T-helper 17 cell (primary cell): Measurements from ENCODE around the gene INTS14. TPM values are rescaled to one million over a fixed set of nuclear protein-coding genes. Genes with fewer than 3 reads are reported as not detected.

ENCODE experiments used
- ATAC-seq: fragments of 150-1000 bp; cut with Tn5 transposase; 2 replicates; pipeline ENCODE4 v1.10.0; 2021; ENCODE audit warnings: mild to moderate bottlenecking, moderate library complexity
- DNase-seq, 3 donors: peaks; one replicate each; pipeline versions ENCODE4 v3.0.0 to v3.0.0-alpha.2; 2020 to 2021
- H3K9me3 ChIP-seq: one replicate; pipeline ENCODE4 v1.7.0; 2013; ENCODE audit warnings: low read length, mild to moderate bottlenecking; ENCODE audit not compliant: control insufficient read depth, poor library complexity, severe bottlenecking
- H3K27ac Mint-ChIP-seq: one replicate; pipeline ENCODE4 v1.8.0; 2022; ENCODE audit warnings: mild to moderate bottlenecking, moderate library complexity, mixed read lengths
- H3K27me3 Mint-ChIP-seq: one replicate; pipeline ENCODE4 v1.8.0; 2022; ENCODE audit warnings: mixed read lengths
- H3K36me3 Mint-ChIP-seq: one replicate; pipeline ENCODE4 v1.8.0; 2022; ENCODE audit warnings: low read depth, mixed read lengths
- H3K4me1 Mint-ChIP-seq: one replicate; pipeline ENCODE4 v1.8.0; 2022; ENCODE audit warnings: mild to moderate bottlenecking, mixed read lengths
- H3K4me3 Mint-ChIP-seq: one replicate; pipeline ENCODE4 v1.8.0; 2022; ENCODE audit warnings: mild to moderate bottlenecking, moderate library complexity, mixed read lengths
- total RNA-seq, 4 donors: library from RNA in 2 of 4; stranded (reverse) in 2 of 4; gene quantifications; one replicate each; pipeline ENCODE4 v1.2.3 and lab custom pipeline; 2022 to 2026

INTS14 gene
- total RNA-seq (10 to 100 TPM; 19.2 to 23.7 TPM), total RNA-seq (lab: John Stamatoyannopoulos, UW) (25.6 to 53.5 reads per million in 2 donors)

DNA sequence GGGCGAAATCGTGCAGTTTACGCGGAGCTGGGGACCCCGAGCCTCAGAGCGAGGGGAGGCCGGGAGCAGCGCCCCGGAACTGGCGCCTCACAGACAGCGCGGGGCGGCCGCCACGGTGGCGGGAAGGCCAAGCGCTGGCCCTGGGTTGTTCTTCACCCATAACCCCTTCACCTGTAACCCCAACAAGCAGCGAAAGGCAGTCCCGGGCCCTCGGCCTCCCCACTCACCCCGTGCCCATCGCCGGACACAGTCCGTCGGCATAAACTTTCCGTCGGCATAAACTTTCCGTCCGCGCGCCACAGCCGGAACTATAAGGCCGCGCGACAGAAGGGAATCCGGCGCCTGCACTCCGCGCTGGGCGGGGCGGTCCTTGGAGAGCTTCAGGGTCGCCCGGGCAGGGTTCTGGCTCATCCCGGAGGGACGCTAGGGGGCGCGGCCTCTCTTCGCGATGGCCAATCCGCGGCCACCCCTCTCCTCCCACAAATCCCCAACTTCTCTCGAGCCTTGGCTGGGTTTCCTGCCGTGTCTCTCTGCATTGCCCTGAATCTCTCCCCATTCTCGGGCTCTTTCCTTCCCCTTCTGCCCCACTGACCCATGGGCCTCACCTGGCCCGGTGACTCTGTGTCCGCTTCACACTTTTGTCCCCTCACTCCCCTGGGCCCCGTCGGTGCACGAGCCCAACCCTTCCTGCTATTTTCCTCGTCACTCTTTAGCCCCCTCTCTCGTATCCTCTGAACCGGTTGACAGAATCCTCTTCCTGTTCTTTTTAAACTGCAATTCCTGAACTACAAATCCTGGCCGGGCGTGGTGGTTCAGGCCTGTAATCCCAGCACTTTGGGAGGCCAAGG lies at the start of gene INTS14:
INTS14 (minus strand) TSS at position 261 of the 848 bp plus-strand sequence. CDS start 3,751 bp downstream, outside the sequence.
- Mint-ChIP-seq H3K4me3 (peak within 1 kb of the TSS; percentile 98), H3K4me1 (peaks cover 20% of the 10 kb centered on the region), H3K27ac (peak within 1 kb of the TSS; percentile 96), H3K27me3 (no peaks in the 10 kb centered on the region), H3K36me3 (no peaks in the 10 kb centered on the region)
- H3K9me3 ChIP-seq, result no peaks in the 10 kb centered on the region
- DNase-seq (peak; percentile 85 to 89 (median 87)), ATAC-seq (peak; percentile 98)

- no peak overlapping the region for H3K4me3 Mint-ChIP-seq
- no peak overlapping the region for H3K27ac Mint-ChIP-seq
- no peak for DNase-seq
- no peaks in the 10 kb centered on the region for H3K36me3 Mint-ChIP-seq
- no peaks in the 10 kb centered on the region for H3K9me3 ChIP-seq
- no peaks in the 10 kb centered on the region for H3K27me3 Mint-ChIP-seq
- H3K4me1 Mint-ChIP-seq, result no peaks in the 10 kb centered on the region
- ATAC-seq, result no peak
These were observed 48.6 kb upstream of the INTS14 start for GRCh38 chr15:65659502-65660052.

GRCh38 chr15:65655457-65655856 lies 44.5 kb upstream of the INTS14 start:
- Mint-ChIP-seq H3K4me3 (no peak overlapping the region), H3K36me3 (peaks cover 2% of the 10 kb centered on the region), H3K27ac (no peak overlapping the region), H3K4me1 (peaks cover 7% of the 10 kb centered on the region), H3K27me3 (no peaks in the 10 kb centered on the region)
- H3K9me3 ChIP-seq, result no peaks in the 10 kb centered on the region
- ATAC-seq, result no peak
- no peak for DNase-seq

- H3K4me1 Mint-ChIP-seq, result peaks cover 11% of the 10 kb centered on the region
- no peak overlapping the region for H3K27ac Mint-ChIP-seq
- H3K27me3 Mint-ChIP-seq, result no peaks in the 10 kb centered on the region
- no peak for DNase-seq
- H3K4me3 Mint-ChIP-seq, result no peak overlapping the region
- peaks cover 2% of the 10 kb centered on the region for H3K36me3 Mint-ChIP-seq
- no peaks in the 10 kb centered on the region for H3K9me3 ChIP-seq
- ATAC-seq, result no peak
These were observed 44.1 kb upstream of the INTS14 start for GRCh38 chr15:65655026-65655425.

- peaks cover 2% of the 10 kb centered on the region for H3K36me3 Mint-ChIP-seq
- DNase-seq (no peak), ATAC-seq (no peak)
- H3K4me1 Mint-ChIP-seq, result peaks cover 11% of the 10 kb centered on the region
- no peaks in the 10 kb centered on the region for H3K9me3 ChIP-seq
- no peak overlapping the region for H3K4me3 Mint-ChIP-seq
- H3K27ac Mint-ChIP-seq, result no peak overlapping the region
- no peaks in the 10 kb centered on the region for H3K27me3 Mint-ChIP-seq
These were observed 43.0 kb upstream of the INTS14 start for GRCh38 chr15:65653801-65654521.

DNA sequence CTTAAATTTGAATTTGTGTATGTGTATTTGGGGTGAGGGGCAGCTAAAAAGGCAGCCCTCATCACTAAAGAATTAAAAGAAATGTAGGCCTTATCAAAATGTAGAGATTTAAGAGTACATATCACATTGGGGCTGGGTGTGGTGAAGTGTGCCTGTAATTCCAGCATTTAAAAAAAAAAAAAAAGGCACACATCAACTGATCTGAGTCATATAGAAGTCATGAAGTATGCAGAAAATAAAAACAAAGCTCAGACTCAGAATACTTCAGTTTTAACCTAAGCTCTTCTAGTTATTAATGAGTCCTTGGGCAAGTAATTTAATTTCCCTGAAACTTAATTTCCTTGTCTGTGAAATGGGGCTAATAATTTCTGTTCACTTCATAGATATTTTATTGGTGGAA lies 42.4 kb upstream of the INTS14 start:
- no peaks in the 10 kb centered on the region for H3K9me3 ChIP-seq
- peaks cover 2% of the 10 kb centered on the region for H3K36me3 Mint-ChIP-seq
- DNase-seq, result no peak
- H3K27ac Mint-ChIP-seq, result no peak overlapping the region
- no peak overlapping the region for H3K4me3 Mint-ChIP-seq
- no peak for ATAC-seq
- peaks cover 11% of the 10 kb centered on the region for H3K4me1 Mint-ChIP-seq
- no peaks in the 10 kb centered on the region for H3K27me3 Mint-ChIP-seq

GRCh38 chr15:65651831-65652749 lies 41.2 kb upstream of the INTS14 start:
- H3K9me3 ChIP-seq, result no peaks in the 10 kb centered on the region
- Mint-ChIP-seq H3K27me3 (no peaks in the 10 kb centered on the region), H3K27ac (no peak overlapping the region), H3K4me1 (peaks cover 11% of the 10 kb centered on the region), H3K4me3 (no peak overlapping the region), H3K36me3 (peaks cover 2% of the 10 kb centered on the region)
- no peak for DNase-seq
- no peak for ATAC-seq

DNA sequence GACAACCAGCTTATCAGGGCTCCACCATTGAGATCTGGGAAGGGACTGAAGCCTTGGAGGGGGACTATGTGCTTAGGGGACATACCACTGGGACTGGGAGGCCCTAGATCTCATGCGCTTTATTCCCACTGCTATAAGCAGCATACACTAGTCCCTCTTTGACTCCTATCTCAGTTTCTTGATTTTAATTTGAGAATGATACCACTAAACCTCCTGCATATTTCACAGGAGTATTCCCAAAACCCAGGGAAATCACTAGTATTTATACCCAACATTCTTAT lies 40.1 kb upstream of the INTS14 start:
- Mint-ChIP-seq H3K4me3 (no peak overlapping the region), H3K4me1 (peaks cover 14% of the 10 kb centered on the region), H3K27me3 (no peaks in the 10 kb centered on the region), H3K27ac (no peak overlapping the region), H3K36me3 (peaks cover 2% of the 10 kb centered on the region)
- DNase-seq (no peak), ATAC-seq (no peak)
- H3K9me3 ChIP-seq, result no peaks in the 10 kb centered on the region

DNA sequence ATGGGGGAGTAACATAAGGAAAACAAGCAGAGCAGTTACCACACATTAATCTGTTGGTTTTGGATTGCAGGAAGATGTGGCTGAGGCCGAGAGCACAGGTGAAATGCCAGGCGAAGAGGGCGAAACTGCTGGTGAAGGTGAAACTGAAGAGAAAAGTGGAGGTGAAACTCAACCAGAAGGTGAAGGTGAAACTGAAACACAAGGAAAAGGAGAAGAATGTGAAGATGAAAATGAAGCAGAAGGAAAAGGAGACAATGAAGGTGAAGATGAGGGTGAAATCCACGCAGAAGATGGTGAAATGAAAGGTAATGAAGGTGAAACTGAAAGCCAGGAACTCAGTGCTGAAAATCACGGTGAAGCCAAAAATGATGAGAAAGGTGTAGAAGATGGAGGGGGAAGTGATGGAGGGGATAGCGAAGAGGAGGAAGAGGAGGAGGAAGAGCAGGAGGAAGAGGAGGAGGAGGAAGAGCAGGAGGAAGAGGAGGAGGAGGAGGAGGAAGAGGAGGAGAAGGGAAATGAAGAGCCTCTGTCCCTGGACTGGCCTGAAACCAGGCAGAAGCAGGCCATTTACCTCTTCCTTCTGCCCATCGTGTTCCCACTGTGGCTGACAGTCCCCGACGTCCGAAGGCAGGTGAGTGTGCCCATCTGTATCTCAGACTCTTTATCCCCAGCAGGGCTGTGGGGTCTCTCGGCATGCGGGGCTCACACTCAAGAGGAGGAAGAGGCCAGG lies 39.5 kb upstream of the INTS14 start:
- Mint-ChIP-seq H3K27me3 (no peaks in the 10 kb centered on the region), H3K36me3 (peaks cover 2% of the 10 kb centered on the region), H3K4me1 (peaks cover 14% of the 10 kb centered on the region), H3K4me3 (no peak overlapping the region), H3K27ac (peak overlapping the region; percentile 27)
- ATAC-seq, result no peak
- no peaks in the 10 kb centered on the region for H3K9me3 ChIP-seq
- no peak for DNase-seq

DNA sequence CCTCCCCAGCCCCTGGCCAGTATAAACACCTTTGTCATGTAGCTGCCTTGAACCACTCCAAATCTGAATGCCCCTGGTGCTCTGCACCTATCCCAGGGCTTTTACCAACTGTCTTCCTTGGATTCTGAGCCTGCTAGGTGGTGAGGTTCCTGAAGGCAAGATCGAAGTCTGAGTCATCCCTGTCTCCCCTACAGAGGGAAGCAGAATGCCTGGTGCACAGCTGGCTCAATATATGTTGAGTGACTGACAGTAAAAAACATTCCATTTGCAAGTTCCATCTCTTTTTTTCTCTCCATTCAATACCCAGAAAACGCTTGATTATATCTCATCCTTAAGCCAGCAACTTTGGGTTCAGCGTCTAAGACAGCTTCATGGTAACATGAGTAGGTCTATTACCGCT lies 35.6 kb upstream of the INTS14 start:
- no peak for ATAC-seq
- DNase-seq, result no peak
- Mint-ChIP-seq H3K27me3 (no peaks in the 10 kb centered on the region), H3K4me3 (no peak overlapping the region), H3K27ac (no peak overlapping the region), H3K4me1 (peaks cover 11% of the 10 kb centered on the region), H3K36me3 (no peaks in the 10 kb centered on the region)
- H3K9me3 ChIP-seq, result no peaks in the 10 kb centered on the region

DNA sequence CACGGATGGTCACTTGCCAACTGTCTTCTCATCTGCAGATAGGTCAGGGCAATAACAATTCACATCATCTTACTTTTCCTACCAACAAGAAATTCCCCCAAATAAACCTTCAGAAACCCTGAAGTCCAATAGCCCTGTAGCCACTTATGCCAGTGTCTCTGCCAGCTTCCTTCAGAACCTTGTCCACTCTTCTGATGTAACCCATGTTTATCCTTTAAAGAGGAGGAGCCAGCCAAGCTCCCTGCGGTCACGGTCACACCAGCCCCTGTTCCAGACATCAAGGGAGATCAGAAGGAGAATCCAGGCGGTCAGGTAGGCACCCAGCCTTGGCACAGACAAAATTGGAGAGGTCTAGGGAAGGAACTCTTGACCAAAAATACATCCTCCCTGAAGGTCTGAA lies 34.5 kb upstream of the INTS14 start:
- Mint-ChIP-seq H3K4me1 (peaks cover 9% of the 10 kb centered on the region), H3K27ac (peak overlapping the region; percentile 57), H3K4me3 (no peak overlapping the region), H3K27me3 (no peaks in the 10 kb centered on the region), H3K36me3 (no peaks in the 10 kb centered on the region)
- no peaks in the 10 kb centered on the region for H3K9me3 ChIP-seq
- ATAC-seq (no peak), DNase-seq (no peak)

DNA sequence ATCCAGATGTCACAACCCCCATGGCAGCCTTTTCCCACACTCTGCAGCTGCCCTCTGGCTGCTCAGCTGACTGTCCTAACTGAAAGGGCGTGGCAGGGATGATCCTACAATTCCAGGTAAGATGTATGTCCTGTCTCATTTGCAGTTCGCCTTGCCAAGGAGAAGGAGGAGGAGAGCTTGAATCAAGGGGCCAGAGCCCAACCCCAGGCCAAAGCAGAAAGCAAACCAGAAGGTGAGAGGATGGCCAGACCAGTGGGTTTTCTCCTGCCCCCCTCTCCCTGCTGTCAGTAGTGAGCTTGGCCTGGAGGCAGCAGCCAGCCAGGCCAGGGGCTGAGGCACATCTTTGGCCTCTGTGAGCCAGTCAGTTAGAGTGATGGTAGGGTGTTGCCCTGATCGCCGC lies 33.4 kb upstream of the INTS14 start:
- DNase-seq (no peak), ATAC-seq (no peak)
- H3K4me3 Mint-ChIP-seq, result no peak overlapping the region
- H3K4me1 Mint-ChIP-seq, result peaks cover 6% of the 10 kb centered on the region
- no peaks in the 10 kb centered on the region for H3K27me3 Mint-ChIP-seq
- H3K36me3 Mint-ChIP-seq, result no peaks in the 10 kb centered on the region
- H3K9me3 ChIP-seq, result no peaks in the 10 kb centered on the region
- H3K27ac Mint-ChIP-seq, result no peak overlapping the region
